H1 (cell line): Measurements from ENCODE around the gene BICD1. TPM values are rescaled to one million over a fixed set of nuclear protein-coding genes. Genes with fewer than 3 reads are reported as not detected.
A peak's percentile ranks its signal among the peaks of the same experiment; 100 is the strongest.

Experiments used
- ASH2L ChIP-seq: fragments of 200-600, 300-600 bp; sonication (generic); IDR thresholded peaks from one replicate; pipeline ENCODE4 v1.7.1; 2017; ENCODE audit warnings: low read length
- CHD2 ChIP-seq: IDR thresholded peaks from 2 replicates; pipeline ENCODE4 v1.6.1; 2012; ENCODE audit warnings: low read length, improper control_type of control experiment
- MAFK ChIP-seq: IDR thresholded peaks from 2 replicates; pipeline ENCODE4 v1.6.1; 2012; ENCODE audit warnings: low read depth, mild to moderate bottlenecking, improper control_type of control experiment, low read length
- NANOG ChIP-seq: IDR thresholded peaks from 2 replicates; pipeline ENCODE4 v1.6.1; 2011; ENCODE audit warnings: low read length, low read depth, mild to moderate bottlenecking, inconsistent platforms; ENCODE audit not compliant: insufficient read depth, poor library complexity, severe bottlenecking
- NRF1 ChIP-seq: IDR thresholded peaks from 2 replicates; pipeline ENCODE4 v1.6.1; 2011; ENCODE audit warnings: mild to moderate bottlenecking, low read depth, low read length, improper control_type of control experiment
- POU5F1 ChIP-seq: IDR thresholded peaks from 2 replicates; pipeline ENCODE4 v1.6.1; 2011; ENCODE audit warnings: low read depth, mild to moderate bottlenecking, low read length, moderate library complexity
- SIRT6 ChIP-seq: IDR thresholded peaks from one replicate; pipeline ENCODE4 v1.7.1; 2012; ENCODE audit warnings: low read length, inconsistent platforms
- TCF12 ChIP-seq: IDR thresholded peaks from 2 replicates; pipeline ENCODE4 v1.6.1; 2011; ENCODE audit warnings: low read depth, mild to moderate bottlenecking, low read length
- polyA plus RNA-seq, 7 experiments: library from polyadenylated mRNA; depleted of rRNA in 3 of 7; stranded (reverse) in 5 of 7; unstranded in 2 of 7; fragments of >200 nt in 5 of 7; fragments of 200-250 nt in 2 of 7; gene quantifications; 1 replicate in 5 of 7; 2 replicates in 1 of 7; 4 replicates in 1 of 7; pipeline versions ENCODE4 v1.2.1 to v1.2.3, GENCODE V29; 2011 to 2013; ENCODE audit warnings: missing spikeins in 2 of 7, mixed read lengths in 2 of 7
- total RNA-seq: library from RNA; stranded (reverse); fragmentation: NEBNext Ultra II Directional; extraction: Animal tissue kit (Norgen Biotek cat#: 25700); gene quantifications from 2 replicates; pipeline ENCODE4 v1.2.1, GENCODE V29; 2021
- TF ChIP-seq, protein P1 (sequence below): IDR thresholded peaks from 2 replicates; pipeline ENCODE4 v1.6.1; 2011; ENCODE audit warnings: low read depth, mild to moderate bottlenecking, low read length; ENCODE audit not compliant: insufficient read depth
- TF ChIP-seq, protein P2 (sequence below): IDR thresholded peaks from 2 replicates; pipeline ENCODE4 v1.6.1; 2012; ENCODE audit warnings: inconsistent platforms

Gene BICD1
- total and polyA plus RNA-seq, 2 of the 8 experiments (the other 6 are each of a cell fraction or from before 2014, with no cell fraction given), result 34.1 to 58.4 TPM

DNA sequence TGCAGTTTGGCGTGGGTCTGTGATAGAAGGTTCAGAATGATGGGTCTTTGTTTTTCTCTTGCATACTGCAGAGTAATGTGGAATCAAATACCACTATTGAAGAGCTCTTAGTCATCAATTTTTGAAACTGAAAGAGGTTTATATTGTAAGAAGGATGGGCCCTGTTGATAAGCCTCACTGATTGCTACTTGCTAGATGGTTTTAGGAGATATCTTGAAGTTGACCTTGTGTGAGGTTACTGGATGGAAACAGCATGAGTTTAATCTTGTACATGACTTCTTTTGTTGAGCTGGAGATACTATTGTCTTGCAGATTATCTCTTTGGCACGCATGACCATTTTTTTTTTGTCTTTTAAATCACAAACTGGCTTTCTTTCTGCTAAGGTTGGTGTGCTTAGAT lies 13.8 kb downstream of the BICD1 start (continued):
- TF ChIP-seq, protein P1, sequence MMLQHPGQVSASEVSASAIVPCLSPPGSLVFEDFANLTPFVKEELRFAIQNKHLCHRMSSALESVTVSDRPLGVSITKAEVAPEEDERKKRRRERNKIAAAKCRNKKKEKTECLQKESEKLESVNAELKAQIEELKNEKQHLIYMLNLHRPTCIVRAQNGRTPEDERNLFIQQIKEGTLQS, result no peak
- TF ChIP-seq MAFK, result peak; percentile 57
- TF ChIP-seq SIRT6, result no peak
- no peak for TF ChIP-seq ASH2L
- TF ChIP-seq TCF12, result 0 out of 2 replicates have a peak, but pooled peaks have one; percentile 58
- peak; percentile 65 for TF ChIP-seq NANOG
- peak; percentile 56; the same call in 1 of the 2 replicates for TF ChIP-seq CHD2
- peak; percentile 79; the same call in 1 of the 2 replicates for TF ChIP-seq POU5F1
- TF ChIP-seq, protein P2, sequence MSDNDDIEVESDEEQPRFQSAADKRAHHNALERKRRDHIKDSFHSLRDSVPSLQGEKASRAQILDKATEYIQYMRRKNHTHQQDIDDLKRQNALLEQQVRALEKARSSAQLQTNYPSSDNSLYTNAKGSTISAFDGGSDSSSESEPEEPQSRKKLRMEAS, result no peak
- no peak for TF ChIP-seq NRF1
